HepG2 (cell line): ENCODE data around the gene HAP1. TPM values are rescaled to one million over a fixed set of nuclear protein-coding genes. Genes with fewer than 3 reads are reported as not detected.

Source experiments
- BRCA1 ChIP-seq: sonication (generic); formaldehyde crosslinking; IDR thresholded peaks from 2 replicates; pipeline ENCODE4 v1.4.0; 2020; ENCODE audit warnings: missing genetic modification reagents
- FOXC1 ChIP-seq: sonication (generic); formaldehyde crosslinking; IDR thresholded peaks from 2 replicates; pipeline ENCODE4 v1.8.0; 2022; ENCODE audit warnings: mild to moderate bottlenecking, missing genetic modification reagents, borderline replicate concordance
- GLMP ChIP-seq: sonication (generic); formaldehyde crosslinking; IDR thresholded peaks from 2 replicates; pipeline ENCODE4 v1.9.0; 2021; ENCODE audit warnings: missing genetic modification reagents, mild to moderate bottlenecking, borderline replicate concordance
- HNRNPH1 ChIP-seq: fragments of 200-400 bp; formaldehyde crosslinking; optimal IDR thresholded peaks from 2 replicates; pipeline ENCODE3; 2017; ENCODE audit warnings: mild to moderate bottlenecking, low read depth, low read length
- PHB2 ChIP-seq: fragments of 450-650 bp; IDR thresholded peaks from 2 replicates; pipeline ENCODE4 v1.6.1; 2018; ENCODE audit not compliant: partially characterized antibody
- POGZ ChIP-seq: sonication (generic); formaldehyde crosslinking; IDR thresholded peaks from 2 replicates; pipeline ENCODE4 v1.4.0; 2020; ENCODE audit warnings: mild to moderate bottlenecking, missing genetic modification reagents
- PRDM10 ChIP-seq: sonication (generic); formaldehyde crosslinking; IDR thresholded peaks from 2 replicates; pipeline ENCODE4 v1.4.0; 2020; ENCODE audit warnings: low read depth, missing genetic modification reagents
- PRDM15 ChIP-seq: sonication (generic); formaldehyde crosslinking; IDR thresholded peaks from 2 replicates; pipeline ENCODE4 v1.4.0; 2020; ENCODE audit warnings: missing genetic modification reagents
- PRMT3 ChIP-seq: sonication (generic); formaldehyde crosslinking; IDR thresholded peaks from 2 replicates; pipeline ENCODE4 v1.8.1; 2022; ENCODE audit warnings: low read depth, mild to moderate bottlenecking, moderate library complexity, missing genetic modification reagents, borderline replicate concordance
- SMAD9 ChIP-seq: sonication (generic); formaldehyde crosslinking; IDR thresholded peaks from 2 replicates; pipeline ENCODE4 v1.5.1; 2020; ENCODE audit warnings: mild to moderate bottlenecking, missing genetic modification reagents
- SRF ChIP-seq: IDR thresholded peaks from 2 replicates; pipeline ENCODE4 v1.6.1; 2011; ENCODE audit warnings: mild to moderate bottlenecking, low read depth, low read length, moderate library complexity
- STAG1 ChIP-seq: sonication (generic); formaldehyde crosslinking; IDR thresholded peaks from 2 replicates; pipeline ENCODE4 v1.4.0; 2020; ENCODE audit warnings: missing genetic modification reagents
- WIZ ChIP-seq: sonication (generic); formaldehyde crosslinking; IDR thresholded peaks from 2 replicates; pipeline ENCODE4 v1.5.1; 2020; ENCODE audit warnings: mild to moderate bottlenecking, missing genetic modification reagents
- ZBTB44 ChIP-seq: sonication (generic); formaldehyde crosslinking; IDR thresholded peaks from 2 replicates; pipeline ENCODE4 v1.4.0; 2020; ENCODE audit warnings: missing genetic modification reagents
- ZNF362 ChIP-seq: sonication (generic); formaldehyde crosslinking; IDR thresholded peaks from 2 replicates; pipeline ENCODE4 v1.4.0; 2020; ENCODE audit warnings: missing genetic modification reagents, mild to moderate bottlenecking, borderline replicate concordance
- ZNF430 ChIP-seq: sonication (generic); formaldehyde crosslinking; IDR thresholded peaks from 2 replicates; pipeline ENCODE4 v1.9.0; 2021; ENCODE audit warnings: mild to moderate bottlenecking, missing genetic modification reagents
- ZNF431 ChIP-seq: sonication (generic); formaldehyde crosslinking; IDR thresholded peaks from 2 replicates; pipeline ENCODE4 v1.9.0; 2022; ENCODE audit warnings: missing genetic modification reagents, low read depth, mild to moderate bottlenecking, borderline replicate concordance
- ZNF547 ChIP-seq: sonication (generic); formaldehyde crosslinking; IDR thresholded peaks from 2 replicates; pipeline ENCODE4 v1.5.1; 2020; ENCODE audit warnings: mild to moderate bottlenecking, missing genetic modification reagents
- polyA plus RNA-seq, 8 experiments: library from polyadenylated mRNA; depleted of rRNA in 3 of 8; stranded (reverse) in 7 of 8; unstranded in 1 of 8; fragments of >200 nt; fragmentation: Illumina TruSeq in 4 of 8; extraction: Trizol in 4 of 8; gene quantifications; 2 replicates each; pipeline versions ENCODE4 v1.2.1 to v1.2.3, GENCODE V29; 2011 to 2016; ENCODE audit warnings: low read depth in 4 of 8, missing spikeins in 1 of 8, mixed read lengths in 1 of 8; ENCODE audit not compliant: insufficient read depth in 1 of 8
- total RNA-seq, 5 experiments: library from RNA; depleted of rRNA; stranded (reverse); fragments of >200 nt; fragmentation: Illumina TruSeq; extraction: Trizol; gene quantifications; 2 replicates each; pipeline ENCODE4 v1.2.3, GENCODE V29; 2016; ENCODE audit warnings: low read depth in 1 of 5

HAP1 gene
- total and polyA plus RNA-seq, 2 of the 13 experiments (the other 11 are each of a cell fraction or from before 2014, with no cell fraction given) = 0.07 TPM

- TF ChIP-seq ZNF431 = no peak
- TF ChIP-seq PRDM15 (CRISPR knock-in tag) = no peak
- 0 out of 2 replicates have a peak, but pooled peaks have one; percentile 67 for TF ChIP-seq PRMT3 (CRISPR knock-in tag)
- TF ChIP-seq BRCA1 (CRISPR knock-in tag) = no peak
- TF ChIP-seq ZNF547 (CRISPR knock-in tag) = peak; percentile 47; the same call in 1 of the 2 replicates
- 0 out of 2 replicates have a peak, but pooled peaks have one; percentile 44 for TF ChIP-seq WIZ (CRISPR knock-in tag)
- 0 out of 2 replicates have a peak, but pooled peaks have one; percentile 8 for TF ChIP-seq STAG1 (CRISPR knock-in tag)
- TF ChIP-seq POGZ (CRISPR knock-in tag) = peak; percentile 54
- TF ChIP-seq SRF = peak; percentile 48; the same call in 1 of the 2 replicates
- TF ChIP-seq PRDM10 (CRISPR knock-in tag) = peak; percentile 91; the same call in 1 of the 2 replicates
- no peak; the same call in 1 of the 2 replicates for TF ChIP-seq ZNF430 (CRISPR knock-in tag)
- TF ChIP-seq SMAD9 (CRISPR knock-in tag) = no peak
- no peak for TF ChIP-seq GLMP (CRISPR knock-in tag)
- peak; percentile 46 for TF ChIP-seq HNRNPH1
- no peak for TF ChIP-seq PHB2
- peak; percentile 77 for TF ChIP-seq FOXC1 (CRISPR knock-in tag)
- no peak for TF ChIP-seq ZBTB44 (CRISPR knock-in tag)
- TF ChIP-seq ZNF362 (CRISPR knock-in tag) = 0 out of 2 replicates have a peak, but pooled peaks have one; percentile 70
These were observed 38.2 kb upstream of the HAP1 start (continued) for GRCh38 chr17:41772586-41773189.
